GM19452 (cell line): ENCODE measurements around the gene FASTK.
"Not testable (repeated sequence)": the region's sequence is repeated elsewhere in the genome, so short reads cannot be mapped to it uniquely, and the experiment has no call there.

Source experiments
- ATAC-seq: cut with Tn5 transposase; IDR thresholded peaks from one replicate; pipeline ENCODE4 v1.9.1; 2021; ENCODE audit not compliant: unreplicated experiment

The FASTK gene

GRCh38 chr7:151053751-151054150, 26.9 kb downstream of the FASTK start:
- ATAC-seq = no peak

GRCh38 chr7:151053096-151053495, 27.5 kb downstream of the FASTK start:
- ATAC-seq = no peak

GRCh38 chr7:151051108-151051507, 29.5 kb downstream of the FASTK start:
- ATAC-seq = no peak

GRCh38 chr7:151048911-151049463, 31.6 kb downstream of the FASTK start:
- no peak for ATAC-seq

GRCh38 chr7:151047976-151048815, 32.4 kb downstream of the FASTK start, which contains the start of gene ASIC3:
Gene ASIC3 (plus strand): TSS chr7:151048531. CDS start chr7:151048886, 355 bp downstream.
- ATAC-seq = no peak

GRCh38 chr7:151046603-151047573, 33.7 kb downstream of the FASTK start:
- no peak for ATAC-seq

- no peak for ATAC-seq
Measured at GRCh38 chr7:151045967-151046366, 34.6 kb downstream of the FASTK start.

- ATAC-seq = no peak
Measured at GRCh38 chr7:151045262-151045661, 35.3 kb downstream of the FASTK start.

GRCh38 chr7:151043959-151044358, 36.6 kb downstream of the FASTK start:
- no peak for ATAC-seq

- not testable (repeated sequence) for ATAC-seq
Measured at GRCh38 chr7:151043449-151043848, 37.2 kb downstream of the FASTK start.

- no peak for ATAC-seq
Measured at GRCh38 chr7:151040616-151041375, 39.8 kb downstream of the FASTK start.

- ATAC-seq = no peak
Measured at GRCh38 chr7:151039850-151040548, 40.6 kb downstream of the FASTK start.

GRCh38 chr7:151038951-151039849, 41.4 kb downstream of the FASTK start:
- ATAC-seq = no peak

GRCh38 chr7:151035902-151036301, 44.7 kb downstream of the FASTK start:
- ATAC-seq = no peak

GRCh38 chr7:151035026-151035717, 45.4 kb downstream of the FASTK start:
- ATAC-seq = no peak

- ATAC-seq = no peak
Measured at GRCh38 chr7:151034312-151035025, 46.1 kb downstream of the FASTK start.

- no peak for ATAC-seq
Measured at GRCh38 chr7:151033864-151034249, 46.8 kb downstream of the FASTK start.
